GM19035 (cell line): ENCODE measurements around the gene RDH13.
"Not testable (repeated sequence)": the region's sequence is repeated elsewhere in the genome, so short reads cannot be mapped to it uniquely, and the experiment has no call there.

ENCODE experiments used
- ATAC-seq: cut with Tn5 transposase; IDR thresholded peaks from one replicate; pipeline ENCODE4 v1.9.1; 2021; ENCODE audit not compliant: unreplicated experiment

The RDH13 gene

GRCh38 chr19:55077106-55077505 lies 14.2 kb upstream of the RDH13 start:
- no peak for ATAC-seq

- ATAC-seq = no peak
Observed at GRCh38 chr19:55076321-55076720, 13.4 kb upstream of the RDH13 start.

GRCh38 chr19:55075371-55075998 lies 12.5 kb upstream of the RDH13 start, which contains the start of gene EPS8L1:
Gene EPS8L1 (plus strand): TSS chr19:55075869. CDS start chr19:55076445, 576 bp downstream.
- ATAC-seq = no peak

DNA sequence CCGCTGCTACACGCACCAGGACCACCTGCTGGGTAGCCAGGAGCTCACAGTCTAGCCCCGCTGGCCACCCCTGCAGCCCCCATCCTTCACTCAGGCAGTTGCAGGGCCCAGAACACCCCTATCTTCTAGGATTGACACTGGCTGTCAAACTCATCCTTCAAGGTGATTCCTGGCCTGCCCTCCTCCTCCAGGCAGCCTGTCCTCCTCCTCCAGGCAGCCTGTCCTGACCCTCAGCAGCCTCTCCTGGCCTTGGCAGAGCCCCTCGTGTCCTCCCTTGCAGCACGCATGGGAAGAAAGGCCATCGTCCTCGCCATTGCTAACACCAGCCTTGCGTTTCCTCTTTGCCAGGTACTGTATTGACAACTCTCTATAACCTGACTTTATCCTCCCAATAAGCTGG lies 9.0 kb upstream of the RDH13 start:
- no peak for ATAC-seq

- no peak for ATAC-seq
Observed at GRCh38 chr19:55071129-55071502, 8.2 kb upstream of the RDH13 start.

- ATAC-seq = no peak
Observed at GRCh38 chr19:55070466-55071128, 7.6 kb upstream of the RDH13 start.

DNA sequence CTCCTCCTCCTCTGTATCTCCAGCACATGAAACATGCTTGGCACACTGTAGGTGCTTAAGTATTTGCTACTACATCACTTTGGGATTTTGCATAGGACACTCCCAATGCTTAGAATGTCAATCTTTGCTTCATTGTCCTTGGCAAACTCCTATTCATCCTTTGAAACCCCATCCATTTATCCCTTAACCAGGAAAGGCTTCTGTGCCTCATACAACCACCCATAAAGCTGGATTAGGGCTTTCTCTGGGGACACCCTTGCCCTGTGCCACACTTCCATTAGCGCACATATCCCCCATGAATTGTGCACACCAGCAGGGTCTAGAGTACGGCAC lies 6.9 kb upstream of the RDH13 start:
- no peak for ATAC-seq

DNA sequence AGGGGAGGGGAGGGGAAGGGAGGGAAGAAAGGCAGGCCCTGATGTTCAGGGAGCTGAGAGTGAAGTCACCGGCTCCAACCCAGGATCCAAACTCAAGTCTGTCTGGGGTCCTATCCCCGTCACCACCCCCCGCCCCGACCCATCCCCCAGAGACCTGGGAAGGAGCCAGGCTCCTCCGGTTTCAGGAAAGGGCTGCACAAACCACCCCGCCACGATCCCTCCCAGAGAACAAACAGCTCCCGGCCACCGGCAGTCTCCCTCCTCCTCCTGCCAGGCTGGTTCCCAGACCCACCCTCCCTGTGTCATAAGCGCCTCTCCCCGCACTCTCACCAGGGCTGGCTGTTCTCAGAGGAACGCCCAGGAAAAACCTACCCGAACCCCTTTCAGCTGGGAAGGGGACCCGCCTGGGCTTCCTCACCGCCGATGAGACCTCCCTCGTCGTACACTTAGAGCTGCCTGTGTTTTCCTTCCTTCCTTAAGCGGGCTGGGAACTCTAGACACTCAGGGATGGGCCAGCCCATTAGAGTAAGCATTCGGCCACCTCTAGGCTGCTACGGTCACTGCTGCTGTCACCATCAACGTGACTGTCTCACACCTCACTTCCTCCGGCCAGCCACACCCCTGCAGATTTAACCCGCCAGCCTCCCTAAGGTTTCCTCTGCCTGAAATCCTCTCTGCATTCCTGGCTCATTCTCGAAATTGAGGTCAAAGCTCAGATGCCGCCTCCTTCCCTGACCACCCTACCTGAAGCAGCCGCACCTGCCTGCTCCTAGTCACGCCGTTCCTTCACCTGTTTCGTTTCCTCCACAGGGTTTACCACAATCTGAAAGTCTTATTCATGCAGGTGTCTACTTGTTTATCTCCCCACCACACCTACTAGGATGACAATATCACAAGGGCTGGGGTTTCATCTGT lies 6.3 kb upstream of the RDH13 start:
- no peak for ATAC-seq

GRCh38 chr19:55067869-55068268 lies 4.9 kb upstream of the RDH13 start:
- no peak for ATAC-seq

DNA sequence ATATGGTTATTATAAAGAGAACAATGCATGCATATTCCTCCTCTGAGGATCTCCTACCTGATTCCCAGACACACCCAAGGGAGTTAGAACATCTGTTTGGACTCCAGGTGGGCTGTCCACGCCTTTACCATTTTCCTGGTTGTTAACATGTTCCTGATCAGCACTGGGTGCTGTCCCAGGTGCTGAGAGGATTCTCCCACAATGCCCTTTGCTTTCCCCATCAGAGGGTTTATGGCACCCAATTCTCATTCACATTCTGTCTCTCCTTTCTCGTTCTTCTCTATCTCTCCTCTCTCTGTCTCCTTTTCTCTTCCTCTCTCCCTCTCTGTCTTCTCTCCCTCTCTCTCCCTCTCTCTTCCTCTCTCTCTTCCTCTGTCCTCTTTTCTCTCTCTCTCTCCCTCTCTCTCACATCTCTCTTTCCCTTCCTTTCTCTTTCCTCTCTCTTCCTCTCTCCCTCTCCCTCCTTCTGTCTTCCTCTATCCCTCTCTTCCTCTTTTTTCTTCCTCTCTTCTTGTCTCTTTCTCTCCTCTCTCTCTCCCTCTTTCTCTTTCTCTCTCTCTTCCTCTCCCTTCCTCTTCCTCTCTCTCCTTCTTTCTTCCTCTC lies 3.3 kb upstream of the RDH13 start:
- no peak for ATAC-seq

- not testable (repeated sequence) for ATAC-seq
Observed at GRCh38 chr19:55065516-55065915, 2.6 kb upstream of the RDH13 start.

- ATAC-seq = no peak
Observed at GRCh38 chr19:55063492-55063843, 520 bp upstream of the RDH13 start.

- ATAC-seq = not testable (repeated sequence)
Observed at GRCh38 chr19:55060287-55060686, 2.7 kb downstream of the RDH13 start.

GRCh38 chr19:55058781-55059610 lies 4.0 kb downstream of the RDH13 start:
- ATAC-seq = no peak

- ATAC-seq = no peak
Observed at GRCh38 chr19:55056827-55057226, 6.1 kb downstream of the RDH13 start.

- ATAC-seq = no peak
Observed at GRCh38 chr19:55053735-55054134, 9.2 kb downstream of the RDH13 start.

GRCh38 chr19:55050749-55051532 lies 12.0 kb downstream of the RDH13 start:
- ATAC-seq = no peak

- ATAC-seq = no peak
Observed at GRCh38 chr19:55048446-55048845, 14.5 kb downstream of the RDH13 start.

- no peak for ATAC-seq
Observed at GRCh38 chr19:55047951-55048350, 15.0 kb downstream of the RDH13 start.
